C1 segment of cervical spinal cord (tissue), 14 donors: ENCODE results near the gene AMBRA1.

Source experiments
- DNase-seq, 14 donors: peaks; one replicate each; lab custom pipeline; 2025; lab: John Stamatoyannopoulos, UW

The AMBRA1 gene

GRCh38 chr11:46593550-46594373 lies at the start of gene AMBRA1:
AMBRA1 (minus strand) TSS chr11:46594023; CDS start chr11:46548380, 45,643 bp downstream.
- DNase-seq = peak; percentile 13 to 90 (median 82)

DNA sequence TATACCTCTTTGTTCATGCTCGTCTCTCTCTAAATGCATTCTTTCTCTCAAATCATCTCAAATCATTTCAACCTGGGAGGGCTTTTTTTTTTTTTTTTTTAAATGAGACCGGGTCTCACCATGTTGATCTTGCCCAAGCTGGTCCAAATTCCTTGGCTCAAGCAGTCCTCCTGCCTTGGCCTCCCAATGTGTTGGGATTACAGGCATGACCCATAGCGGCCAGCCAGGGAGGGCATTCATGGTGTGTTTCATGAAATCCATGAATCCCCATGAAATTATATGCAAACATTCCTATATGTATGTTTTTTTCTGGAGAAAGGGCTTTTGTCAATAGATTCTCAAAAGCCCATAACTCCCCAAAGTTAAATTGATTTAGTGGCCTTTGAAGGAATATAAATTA lies 49.7 kb upstream of the AMBRA1 start:
- no peak for DNase-seq

DNA sequence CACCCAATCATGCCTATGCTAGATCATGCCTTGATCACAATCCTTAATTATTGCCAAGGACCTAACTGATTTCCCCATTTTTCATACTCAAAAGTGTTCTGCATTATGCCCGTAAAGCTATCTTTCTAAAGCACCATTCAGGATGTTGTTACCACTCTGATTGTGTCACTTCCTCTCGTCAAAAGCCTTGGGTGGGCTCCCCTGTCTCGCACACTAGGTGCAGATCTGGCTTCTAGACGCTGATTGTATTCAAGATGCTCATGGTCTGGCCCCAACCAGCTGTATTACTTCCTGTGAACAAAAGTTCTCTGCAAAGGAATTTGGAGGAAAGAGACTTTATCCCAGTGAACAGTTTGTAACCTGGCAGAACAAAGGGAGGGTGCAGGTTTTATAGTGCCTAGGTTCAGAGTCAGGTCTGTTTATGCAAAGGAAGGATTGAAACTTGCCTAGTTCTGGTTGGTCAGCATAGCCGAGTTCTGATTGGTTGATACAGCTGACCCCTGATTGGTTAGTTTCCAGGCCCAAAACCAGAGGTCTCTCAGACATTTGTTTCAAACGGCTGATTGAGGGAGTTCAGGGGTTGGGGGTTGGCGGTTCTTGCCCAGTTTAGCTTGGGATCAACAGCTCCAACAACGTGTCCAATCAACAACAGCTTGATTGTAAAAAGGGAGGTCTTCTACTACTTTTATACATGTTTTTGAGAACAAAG lies 49.0 kb upstream of the AMBRA1 start:
- DNase-seq = no peak

DNA sequence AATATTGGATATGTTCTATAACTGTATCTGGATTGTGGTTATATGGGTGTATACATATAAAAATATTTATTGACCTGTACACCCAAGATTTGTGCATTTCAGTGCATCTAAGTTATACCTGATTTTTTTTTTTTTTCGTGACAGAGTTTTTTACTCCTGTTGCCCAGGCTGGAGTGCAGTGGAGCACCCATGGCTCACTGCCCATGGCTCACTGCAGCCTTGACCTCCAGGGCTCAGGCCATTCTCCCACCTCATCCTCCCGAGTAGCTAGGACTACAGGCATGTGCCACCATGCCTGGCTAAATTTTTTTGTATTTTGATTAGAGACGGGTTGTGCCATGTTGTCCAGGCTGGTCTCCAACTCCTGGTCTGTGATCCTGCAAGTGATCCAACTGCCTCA lies 47.8 kb upstream of the AMBRA1 start:
- no peak for DNase-seq

- no peak for DNase-seq
These were observed 46.4 kb upstream of the AMBRA1 start for GRCh38 chr11:46640036-46640788.

GRCh38 chr11:46639197-46639839 lies 45.5 kb upstream of the AMBRA1 start:
- DNase-seq = no peak

DNA sequence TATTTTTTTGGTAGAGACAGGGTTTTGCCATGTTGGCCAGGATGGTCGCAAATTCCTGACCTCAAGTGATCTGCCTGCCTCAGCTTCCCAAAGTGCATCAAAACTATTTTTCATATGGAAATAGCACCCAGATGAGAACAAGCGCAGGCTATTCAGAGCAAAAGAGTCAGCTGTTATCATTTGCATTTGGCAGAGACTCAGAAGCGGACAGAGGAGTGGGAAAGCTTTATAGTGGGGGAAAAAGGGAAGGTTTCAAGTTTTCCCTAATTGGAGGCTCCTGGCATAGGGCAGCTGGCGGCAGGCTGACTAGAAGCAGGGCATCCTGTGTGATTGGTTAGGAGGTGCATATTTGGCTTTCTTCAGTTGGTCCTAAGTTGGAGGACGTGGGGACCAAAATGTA lies 43.7 kb upstream of the AMBRA1 start:
- peak in 4 of 14 donors; percentile 7 to 14 (median 14) for DNase-seq

GRCh38 chr11:46635557-46636139 lies 41.8 kb upstream of the AMBRA1 start:
- DNase-seq = no peak

- DNase-seq = no peak
These were observed 39.7 kb upstream of the AMBRA1 start for GRCh38 chr11:46633291-46634217.

GRCh38 chr11:46632502-46632901 lies 38.7 kb upstream of the AMBRA1 start:
- no peak for DNase-seq

GRCh38 chr11:46631676-46632075 lies 37.9 kb upstream of the AMBRA1 start:
- DNase-seq = no peak

DNA sequence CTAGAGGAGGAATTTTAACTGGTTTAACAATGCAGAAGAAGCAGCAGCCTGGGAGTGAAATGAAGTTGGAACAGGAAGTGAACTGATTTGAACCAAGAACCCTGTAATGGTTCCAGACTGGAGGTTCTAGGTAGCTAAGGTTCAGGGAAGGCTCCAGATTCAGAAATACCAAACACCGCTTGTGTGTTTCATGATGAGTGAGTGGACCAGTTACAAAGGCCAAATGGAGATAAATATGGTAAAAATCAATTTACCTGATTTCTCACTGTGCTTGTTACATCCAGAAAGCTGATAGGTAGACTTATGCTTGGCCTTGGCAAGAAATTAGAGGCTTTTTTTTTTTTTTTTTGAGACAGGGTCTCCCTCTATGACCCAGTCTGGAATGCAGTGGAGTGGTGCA lies 36.4 kb upstream of the AMBRA1 start:
- DNase-seq = no peak

DNA sequence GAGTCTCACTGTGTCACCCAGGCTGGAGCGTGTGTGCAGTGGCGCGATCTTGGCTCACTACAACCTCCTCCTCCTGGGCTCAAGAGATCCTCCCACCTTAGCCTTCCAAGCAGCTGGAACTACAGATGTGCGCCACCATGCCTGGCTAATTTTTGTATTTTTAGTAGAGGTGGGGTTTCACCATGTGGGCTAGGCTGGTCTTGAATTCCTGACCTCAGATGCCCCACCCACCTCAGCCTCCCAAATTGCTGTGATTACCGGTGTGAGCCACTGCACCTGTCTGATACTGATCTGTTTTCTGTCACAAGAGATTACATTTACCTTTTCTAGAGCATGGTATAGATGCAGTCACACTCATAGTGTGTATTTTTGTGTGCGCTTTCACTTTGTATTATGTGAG lies 35.1 kb upstream of the AMBRA1 start:
- DNase-seq = no peak

GRCh38 chr11:46625406-46625805 lies 31.6 kb upstream of the AMBRA1 start:
- DNase-seq = no peak

- DNase-seq = no peak
These were observed 25.0 kb upstream of the AMBRA1 start for GRCh38 chr11:46618837-46619236.

DNA sequence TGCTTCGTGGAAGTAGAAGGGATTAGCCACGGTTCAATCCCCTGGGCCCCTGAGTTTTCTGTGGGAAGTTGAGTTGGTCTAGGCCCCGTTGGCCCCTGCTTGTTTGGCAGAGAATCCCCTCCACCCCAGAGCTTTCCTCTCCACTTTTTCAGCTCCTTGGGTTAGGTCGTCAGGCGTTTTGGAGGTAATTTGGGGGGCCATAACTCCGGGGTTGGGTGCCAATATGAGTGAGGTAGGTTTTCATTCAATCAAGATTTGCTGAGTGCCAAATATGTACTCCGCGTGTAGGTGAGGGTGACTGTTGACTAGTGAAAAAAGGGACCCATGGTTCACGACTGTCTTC lies 24.1 kb upstream of the AMBRA1 start:
- DNase-seq = no peak

- peak; percentile 45 to 91 (median 80) for DNase-seq
These were observed 23.5 kb upstream of the AMBRA1 start, which contains the start of the genes ATG13 and HARBI1 for GRCh38 chr11:46617134-46617971. ATG13 (plus strand) TSS chr11:46617553; CDS start chr11:46644292, 26,739 bp downstream. HARBI1 (minus strand) TSS chr11:46617227; CDS start chr11:46616237, 990 bp downstream.

- no peak for DNase-seq
These were observed 22.8 kb upstream of the AMBRA1 start for GRCh38 chr11:46616551-46617133.

DNA sequence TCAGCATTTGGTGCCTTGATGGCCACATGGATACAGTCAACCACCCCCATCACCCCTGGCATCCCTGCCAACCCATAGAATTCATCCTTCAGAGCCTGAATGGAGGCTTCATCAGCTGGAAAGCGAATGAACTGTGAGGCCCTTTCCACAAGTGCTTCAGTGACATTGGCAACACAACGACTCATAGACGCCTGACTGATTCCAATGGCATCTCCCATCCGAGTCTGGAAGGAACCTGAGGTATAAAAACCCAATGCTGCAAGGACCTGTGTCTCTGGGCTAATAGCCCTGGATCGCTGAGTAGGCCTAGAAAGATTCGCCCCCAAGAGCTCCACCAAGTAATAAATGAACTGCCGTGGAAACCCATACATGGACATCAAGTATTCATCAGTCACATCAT lies 21.9 kb upstream of the AMBRA1 start:
- no peak for DNase-seq
